ENCODE measurements around the gene PTBP1. TPM values are rescaled to one million over a fixed set of nuclear protein-coding genes. Genes with fewer than 3 reads are reported as not detected.

Gene PTBP1
- total RNA-seq, 2 experiments from 2014 or later = 246 to 252 TPM

- H3K4me1 ChIP-seq (ENCODE audit: insufficient read depth, low read length) = peaks cover 48% of the 10 kb centered on the region
- H3K4me3 Mint-ChIP-seq = no peak overlapping the region
- intact Hi-C loops (cut with DNase I, micrococcal nuclease) = no loop called here
- ATAC-seq (ENCODE audit: poor library complexity) (no peak), DNase-seq (no peak)
- no peak overlapping the region for H3K27ac ChIP-seq (ENCODE audit: low read depth in 1 of 2, low read length in 2 of 2)
- H3K27me3 ChIP-seq (ENCODE audit: control insufficient read depth in 1 of 2, insufficient read depth in 2 of 2, low read length in 2 of 2) = no peaks in the 10 kb centered on the region
- ChIA-PET CTCF (no interaction called here), POLR2A (no interaction called here)
- peaks cover 85% of the 10 kb centered on the region for H3K36me3 ChIP-seq (ENCODE audit: insufficient read depth, low read length)
- H3K4me1 Mint-ChIP-seq (ENCODE audit: low read depth) = peaks cover 40% of the 10 kb centered on the region
- peak overlapping the region; percentile 55 for H3K27ac Mint-ChIP-seq
- TF ChIP-seq, protein P1, sequence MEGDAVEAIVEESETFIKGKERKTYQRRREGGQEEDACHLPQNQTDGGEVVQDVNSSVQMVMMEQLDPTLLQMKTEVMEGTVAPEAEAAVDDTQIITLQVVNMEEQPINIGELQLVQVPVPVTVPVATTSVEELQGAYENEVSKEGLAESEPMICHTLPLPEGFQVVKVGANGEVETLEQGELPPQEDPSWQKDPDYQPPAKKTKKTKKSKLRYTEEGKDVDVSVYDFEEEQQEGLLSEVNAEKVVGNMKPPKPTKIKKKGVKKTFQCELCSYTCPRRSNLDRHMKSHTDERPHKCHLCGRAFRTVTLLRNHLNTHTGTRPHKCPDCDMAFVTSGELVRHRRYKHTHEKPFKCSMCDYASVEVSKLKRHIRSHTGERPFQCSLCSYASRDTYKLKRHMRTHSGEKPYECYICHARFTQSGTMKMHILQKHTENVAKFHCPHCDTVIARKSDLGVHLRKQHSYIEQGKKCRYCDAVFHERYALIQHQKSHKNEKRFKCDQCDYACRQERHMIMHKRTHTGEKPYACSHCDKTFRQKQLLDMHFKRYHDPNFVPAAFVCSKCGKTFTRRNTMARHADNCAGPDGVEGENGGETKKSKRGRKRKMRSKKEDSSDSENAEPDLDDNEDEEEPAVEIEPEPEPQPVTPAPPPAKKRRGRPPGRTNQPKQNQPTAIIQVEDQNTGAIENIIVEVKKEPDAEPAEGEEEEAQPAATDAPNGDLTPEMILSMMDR (IDR thresholded peaks at IDR 0.05) = no peak
- H3K4me3 ChIP-seq (ENCODE audit: low read length) = no peak overlapping the region
- H3K9me3 Mint-ChIP-seq = no peaks in the 10 kb centered on the region
- H3K36me3 Mint-ChIP-seq (ENCODE audit: low read depth) = peaks cover 56% of the 10 kb centered on the region
- no peaks in the 10 kb centered on the region for H3K9me3 ChIP-seq (ENCODE audit: control insufficient read depth in 1 of 2, insufficient read depth in 1 of 2, low read length in 2 of 2)
- no peaks in the 10 kb centered on the region for H3K27me3 Mint-ChIP-seq
Observed at GRCh38 chr19:805166-805551, 7.9 kb downstream of the PTBP1 start.

DNA sequence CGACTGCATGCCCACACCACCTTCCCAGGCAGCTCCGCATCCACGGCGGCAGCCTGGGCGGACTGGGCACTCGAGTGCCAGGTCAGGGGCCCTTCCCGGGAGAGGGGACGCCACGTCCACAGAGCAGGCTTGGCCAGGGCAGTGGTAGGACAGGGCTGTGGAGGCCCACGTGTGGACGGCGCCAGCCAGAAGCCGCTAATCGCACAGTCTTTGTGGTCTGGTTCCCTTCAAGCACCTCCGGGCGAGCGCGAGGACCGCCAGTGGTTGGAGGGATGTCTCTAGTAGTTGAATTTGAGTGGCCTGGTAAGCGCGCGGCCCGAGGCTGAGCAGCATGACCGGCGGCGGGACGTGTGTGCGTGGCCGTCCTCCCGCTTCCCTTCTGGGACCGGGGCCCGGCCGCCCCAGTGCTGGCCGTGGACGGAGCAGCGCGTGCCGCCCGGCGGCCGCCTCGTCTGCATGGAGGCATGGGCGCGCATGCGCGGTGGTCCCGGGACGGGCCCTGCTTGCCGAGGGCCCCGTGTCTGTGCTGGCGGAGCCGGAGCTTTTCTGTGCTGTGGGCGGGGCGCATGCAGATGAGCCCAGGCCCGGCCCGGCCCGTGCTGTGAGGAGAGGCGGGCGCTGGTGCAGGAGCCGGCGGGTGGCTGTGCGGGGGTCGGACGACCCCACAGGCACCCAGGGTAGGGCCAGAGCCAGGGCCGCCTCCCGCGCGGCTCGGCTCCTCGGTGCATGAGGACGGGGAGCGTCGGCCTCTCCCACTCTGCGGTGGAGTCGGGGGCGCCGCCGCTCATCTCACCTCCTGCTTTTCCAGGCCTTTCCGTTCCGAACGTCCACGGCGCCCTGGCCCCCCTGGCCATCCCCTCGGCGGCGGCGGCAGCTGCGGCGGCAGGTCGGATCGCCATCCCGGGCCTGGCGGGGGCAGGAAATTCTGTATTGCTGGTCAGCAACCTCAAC lies 8.6 kb downstream of the PTBP1 start:
- Histone ChIP-seq H3K4me1 (ENCODE audit: insufficient read depth, low read length) (peaks cover 40% of the 10 kb centered on the region), H3K27me3 (ENCODE audit: control insufficient read depth in 1 of 2, insufficient read depth in 2 of 2, low read length in 2 of 2) (no peaks in the 10 kb centered on the region), H3K27ac (ENCODE audit: low read depth in 1 of 2, low read length in 2 of 2) (no peak overlapping the region), H3K4me3 (ENCODE audit: low read length) (no peak overlapping the region), H3K36me3 (ENCODE audit: insufficient read depth, low read length) (peaks cover 86% of the 10 kb centered on the region), H3K9me3 (ENCODE audit: control insufficient read depth in 1 of 2, insufficient read depth in 1 of 2, low read length in 2 of 2) (peaks cover 0 to 4% of the 10 kb centered on the region in 2 experiments)
- ChIA-PET POLR2A (no interaction called here), CTCF (no interaction called here)
- DNase-seq (no peak), ATAC-seq (ENCODE audit: poor library complexity) (no peak)
- TF ChIP-seq, protein P1 (IDR thresholded peaks at IDR 0.05) = no peak
- Mint-ChIP-seq H3K4me3 (no peak overlapping the region), H3K27ac (no peak overlapping the region), H3K9me3 (no peaks in the 10 kb centered on the region), H3K36me3 (ENCODE audit: low read depth) (peaks cover 57% of the 10 kb centered on the region), H3K4me1 (ENCODE audit: low read depth) (peaks cover 34% of the 10 kb centered on the region), H3K27me3 (no peaks in the 10 kb centered on the region)
- intact Hi-C loops (cut with DNase I, micrococcal nuclease) = no loop called here

- no peaks in the 10 kb centered on the region for H3K9me3 Mint-ChIP-seq
- peaks cover 61% of the 10 kb centered on the region for H3K36me3 Mint-ChIP-seq (ENCODE audit: low read depth)
- H3K27me3 ChIP-seq (ENCODE audit: control insufficient read depth in 1 of 2, insufficient read depth in 2 of 2, low read length in 2 of 2) = no peaks in the 10 kb centered on the region
Observed at GRCh38 chr19:806815-807421, 9.7 kb downstream of the PTBP1 start.

More at GRCh38 chr19:806815-807421, 9.7 kb downstream of the PTBP1 start:
- Mint-ChIP-seq H3K27me3 (no peaks in the 10 kb centered on the region), H3K4me1 (ENCODE audit: low read depth) (peaks cover 25% of the 10 kb centered on the region), H3K4me3 (peak overlapping the region; percentile 52), H3K27ac (peak overlapping the region; percentile 58)
- no peak for DNase-seq
- Histone ChIP-seq H3K27ac (ENCODE audit: low read depth in 1 of 2, low read length in 2 of 2) (no peak overlapping the region), H3K4me1 (ENCODE audit: insufficient read depth, low read length) (peaks cover 30% of the 10 kb centered on the region), H3K9me3 (ENCODE audit: control insufficient read depth in 1 of 2, insufficient read depth in 1 of 2, low read length in 2 of 2) (peaks cover 0 to 9% of the 10 kb centered on the region in 2 experiments), H3K36me3 (ENCODE audit: insufficient read depth, low read length) (peaks cover 88% of the 10 kb centered on the region), H3K4me3 (ENCODE audit: low read length) (no peak overlapping the region)
- CTCF ChIA-PET = no interaction called here
- POLR2A ChIA-PET = no interaction called here
- no peak for ATAC-seq (ENCODE audit: poor library complexity)
- TF ChIP-seq, protein P1 (IDR thresholded peaks at IDR 0.05) = no peak
- intact Hi-C loops (cut with DNase I, micrococcal nuclease) = no loop called here

Measured in CD4-positive, alpha-beta T cell (primary cell).